Measurements from ENCODE around the gene SLC17A3.

The SLC17A3 gene

GRCh38 chr6:25889877-25890853 lies 16.1 kb upstream of the SLC17A3 start:
- Histone ChIP-seq H3K27me3 (ENCODE audit: control insufficient read depth in 3 of 3, insufficient read depth in 3 of 3, low read depth in 1 of 3, low read length in 3 of 3) (no peaks in the 10 kb centered on the region), H3K4me1 (ENCODE audit: control insufficient read depth in 2 of 2, insufficient read depth in 1 of 2, low read depth in 1 of 2, low read length in 2 of 2) (no peaks in the 10 kb centered on the region), H3K14ac (ENCODE audit: low read length) (no peak overlapping the region), H3K27ac (replicated peaks; ENCODE audit: low read length) (no peak overlapping the region), H2AK5ac (ENCODE audit: low read depth, low read length) (no peak overlapping the region), H3K18ac (ENCODE audit: low read length) (no peak overlapping the region), H3K9ac (ENCODE audit: low read depth, low read length, poor library complexity) (no peak overlapping the region), H2BK120ac (ENCODE audit: low read depth, low read length) (no peak overlapping the region), H2AFZ (ENCODE audit: low read length) (no peak overlapping the region), H3K4me2 (ENCODE audit: insufficient read depth, low read length, poor library complexity, severe bottlenecking) (no peak overlapping the region), H3K79me1 (ENCODE audit: low read depth, low read length) (no peaks in the 10 kb centered on the region), H3K36me3 (replicated peaks in 1 of 2; ENCODE audit: control insufficient read depth in 2 of 2, insufficient read depth in 2 of 2, low read length in 2 of 2) (no peaks in the 10 kb centered on the region), H4K8ac (ENCODE audit: low read depth, low read length) (no peak overlapping the region), H2BK12ac (ENCODE audit: low read length) (no peak overlapping the region), H3K23ac (ENCODE audit: low read depth, low read length, poor library complexity) (no peak overlapping the region), H2BK5ac (ENCODE audit: low read length) (no peak overlapping the region), H4K91ac (ENCODE audit: low read depth, low read length, poor library complexity) (no peak overlapping the region), H3K4ac (ENCODE audit: low read length) (no peak overlapping the region), H3K4me3 (ENCODE audit: low read length in 2 of 2) (no peak overlapping the region), H2BK15ac (ENCODE audit: low read length) (no peak overlapping the region), H3K9me3 (replicated peaks in 1 of 2; ENCODE audit: control insufficient read depth in 2 of 2, insufficient read depth in 1 of 2, low read depth in 1 of 2, low read length in 2 of 2) (no peaks in the 10 kb centered on the region)
- WGBS, 2 donors (ENCODE audit: extremely low coverage in 2 of 2, insufficient read length in 2 of 2, insufficient replicate concordance in 1 of 2): no CpG with 5 or more reads among the region's 5 CpGs
- peak; percentile 48 for DNase-seq (ENCODE audit: low spot score)

- Histone ChIP-seq H3K14ac (ENCODE audit: low read length) (no peak overlapping the region), H4K8ac (ENCODE audit: low read depth, low read length) (no peak overlapping the region), H2BK12ac (ENCODE audit: low read length) (no peak overlapping the region), H2AK5ac (ENCODE audit: low read depth, low read length) (no peak overlapping the region), H2BK120ac (ENCODE audit: low read depth, low read length) (no peak overlapping the region), H3K36me3 (replicated peaks in 1 of 2; ENCODE audit: control insufficient read depth in 2 of 2, insufficient read depth in 2 of 2, low read length in 2 of 2) (no peaks in the 10 kb centered on the region), H3K4me1 (ENCODE audit: control insufficient read depth in 2 of 2, insufficient read depth in 1 of 2, low read depth in 1 of 2, low read length in 2 of 2) (no peaks in the 10 kb centered on the region), H2BK15ac (ENCODE audit: low read length) (no peak overlapping the region), H3K9ac (ENCODE audit: low read depth, low read length, poor library complexity) (no peak overlapping the region), H3K27me3 (ENCODE audit: control insufficient read depth in 3 of 3, insufficient read depth in 3 of 3, low read depth in 1 of 3, low read length in 3 of 3) (no peaks in the 10 kb centered on the region), H3K18ac (ENCODE audit: low read length) (no peak overlapping the region), H3K4me2 (ENCODE audit: insufficient read depth, low read length, poor library complexity, severe bottlenecking) (no peak overlapping the region), H3K23ac (ENCODE audit: low read depth, low read length, poor library complexity) (no peak overlapping the region), H3K27ac (replicated peaks; ENCODE audit: low read length) (no peak overlapping the region), H3K4ac (ENCODE audit: low read length) (no peak overlapping the region), H2BK5ac (ENCODE audit: low read length) (no peak overlapping the region), H3K79me1 (ENCODE audit: low read depth, low read length) (no peaks in the 10 kb centered on the region), H2AFZ (ENCODE audit: low read length) (no peak overlapping the region), H3K9me3 (replicated peaks in 1 of 2; ENCODE audit: control insufficient read depth in 2 of 2, insufficient read depth in 1 of 2, low read depth in 1 of 2, low read length in 2 of 2) (no peaks in the 10 kb centered on the region), H4K91ac (ENCODE audit: low read depth, low read length, poor library complexity) (no peak overlapping the region), H3K4me3 (ENCODE audit: low read length in 2 of 2) (no peak overlapping the region)
- WGBS, 2 donors (ENCODE audit: extremely low coverage in 2 of 2, insufficient read length in 2 of 2, insufficient replicate concordance in 1 of 2): no CpG with 5 or more reads among the region's 2 CpGs
- no peak for DNase-seq (ENCODE audit: low spot score)
Observed at GRCh38 chr6:25888626-25889025, 14.6 kb upstream of the SLC17A3 start.

DNA sequence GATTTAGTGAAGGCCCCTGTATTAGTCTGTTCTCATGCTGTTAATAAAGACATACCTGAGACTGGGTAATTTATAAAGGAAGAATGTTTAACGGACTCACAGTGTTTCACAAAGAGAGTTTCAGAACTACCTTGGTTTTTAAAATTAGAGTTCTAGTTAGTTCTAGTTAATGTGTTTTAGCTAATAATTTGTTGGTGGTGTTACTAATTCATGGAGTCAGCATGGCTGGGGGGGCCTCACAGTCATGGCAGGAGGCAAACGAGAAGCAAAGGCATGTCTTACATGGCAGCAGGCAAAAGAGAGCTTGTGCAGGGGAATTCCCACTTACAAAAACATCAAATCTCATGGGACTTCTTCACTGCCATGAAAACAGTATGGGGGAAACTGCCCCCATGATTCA lies 12.0 kb upstream of the SLC17A3 start:
- Histone ChIP-seq H3K14ac (ENCODE audit: low read length) (no peak overlapping the region), H3K36me3 (replicated peaks in 1 of 2; ENCODE audit: control insufficient read depth in 2 of 2, insufficient read depth in 2 of 2, low read length in 2 of 2) (no peaks in the 10 kb centered on the region), H3K4me2 (ENCODE audit: insufficient read depth, low read length, poor library complexity, severe bottlenecking) (no peak overlapping the region), H2BK15ac (ENCODE audit: low read length) (no peak overlapping the region), H3K27ac (replicated peaks; ENCODE audit: low read length) (no peak overlapping the region), H3K23ac (ENCODE audit: low read depth, low read length, poor library complexity) (no peak overlapping the region), H4K91ac (ENCODE audit: low read depth, low read length, poor library complexity) (no peak overlapping the region), H3K4me3 (ENCODE audit: low read length in 2 of 2) (no peak overlapping the region), H4K8ac (ENCODE audit: low read depth, low read length) (no peak overlapping the region), H3K79me1 (ENCODE audit: low read depth, low read length) (no peaks in the 10 kb centered on the region), H3K4me1 (ENCODE audit: control insufficient read depth in 2 of 2, insufficient read depth in 1 of 2, low read depth in 1 of 2, low read length in 2 of 2) (no peaks in the 10 kb centered on the region), H2AFZ (ENCODE audit: low read length) (no peak overlapping the region), H2AK5ac (ENCODE audit: low read depth, low read length) (no peak overlapping the region), H3K9me3 (replicated peaks in 1 of 2; ENCODE audit: control insufficient read depth in 2 of 2, insufficient read depth in 1 of 2, low read depth in 1 of 2, low read length in 2 of 2) (no peaks in the 10 kb centered on the region), H3K27me3 (ENCODE audit: control insufficient read depth in 3 of 3, insufficient read depth in 3 of 3, low read depth in 1 of 3, low read length in 3 of 3) (no peaks in the 10 kb centered on the region), H2BK5ac (ENCODE audit: low read length) (no peak overlapping the region), H3K9ac (ENCODE audit: low read depth, low read length, poor library complexity) (no peak overlapping the region), H3K18ac (ENCODE audit: low read length) (no peak overlapping the region), H2BK120ac (ENCODE audit: low read depth, low read length) (no peak overlapping the region), H3K4ac (ENCODE audit: low read length) (no peak overlapping the region), H2BK12ac (ENCODE audit: low read length) (no peak overlapping the region)
- no peak for DNase-seq (ENCODE audit: low spot score)
- WGBS, 2 donors (ENCODE audit: extremely low coverage in 2 of 2, insufficient read length in 2 of 2, insufficient replicate concordance in 1 of 2): no CpG with 5 or more reads among the region's 2 CpGs

DNA sequence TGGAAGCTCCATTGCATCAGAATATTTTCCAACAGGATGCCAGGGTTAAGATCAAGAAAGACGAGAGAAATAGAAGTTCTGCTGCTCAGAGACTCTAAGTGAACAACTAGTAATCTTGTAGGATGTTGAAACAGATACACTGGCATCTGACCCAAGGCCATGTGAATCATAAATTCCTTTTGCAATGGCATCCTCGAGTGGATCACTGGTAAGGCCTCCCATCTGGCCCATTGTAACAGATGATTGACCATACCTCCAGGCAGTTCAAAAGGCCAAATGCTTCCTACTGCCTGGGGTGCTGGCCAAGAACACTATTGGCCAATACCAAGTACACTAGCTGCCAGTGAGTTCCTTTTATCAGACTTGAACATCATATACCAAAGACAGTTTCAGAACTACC lies 9.9 kb upstream of the SLC17A3 start:
- no peak overlapping the region for H3K4ac ChIP-seq (ENCODE audit: low read length)
- no peak overlapping the region for H2BK12ac ChIP-seq (ENCODE audit: low read length)
- no peak overlapping the region for H3K18ac ChIP-seq (ENCODE audit: low read length)
- no peaks in the 10 kb centered on the region for H3K9me3 ChIP-seq (replicated peaks in 1 of 2; ENCODE audit: control insufficient read depth in 2 of 2, insufficient read depth in 1 of 2, low read depth in 1 of 2, low read length in 2 of 2)
- no peak overlapping the region for H2AK5ac ChIP-seq (ENCODE audit: low read depth, low read length)
- H3K4me3 ChIP-seq (ENCODE audit: low read length in 2 of 2): peak overlapping the region in 1 of 2 donors; percentile 1
- no peak overlapping the region for H4K91ac ChIP-seq (ENCODE audit: low read depth, low read length, poor library complexity)
- no peaks in the 10 kb centered on the region for H3K27me3 ChIP-seq (ENCODE audit: control insufficient read depth in 3 of 3, insufficient read depth in 3 of 3, low read depth in 1 of 3, low read length in 3 of 3)
- no peak overlapping the region for H3K27ac ChIP-seq (replicated peaks; ENCODE audit: low read length)
- no peaks in the 10 kb centered on the region for H3K36me3 ChIP-seq (replicated peaks in 1 of 2; ENCODE audit: control insufficient read depth in 2 of 2, insufficient read depth in 2 of 2, low read length in 2 of 2)
- H2AFZ ChIP-seq (ENCODE audit: low read length): no peak overlapping the region
- H3K79me1 ChIP-seq (ENCODE audit: low read depth, low read length): no peaks in the 10 kb centered on the region
- DNase-seq (ENCODE audit: low spot score): no peak
- no peak overlapping the region for H2BK120ac ChIP-seq (ENCODE audit: low read depth, low read length)
- H2BK15ac ChIP-seq (ENCODE audit: low read length): no peak overlapping the region
- H3K4me1 ChIP-seq (ENCODE audit: control insufficient read depth in 2 of 2, insufficient read depth in 1 of 2, low read depth in 1 of 2, low read length in 2 of 2): no peaks in the 10 kb centered on the region
- H3K14ac ChIP-seq (ENCODE audit: low read length): no peak overlapping the region
- no peak overlapping the region for H4K8ac ChIP-seq (ENCODE audit: low read depth, low read length)
- no peak overlapping the region for H3K23ac ChIP-seq (ENCODE audit: low read depth, low read length, poor library complexity)
- H2BK5ac ChIP-seq (ENCODE audit: low read length): no peak overlapping the region
- H3K4me2 ChIP-seq (ENCODE audit: insufficient read depth, low read length, poor library complexity, severe bottlenecking): no peak overlapping the region
- WGBS, 2 donors (ENCODE audit: extremely low coverage in 2 of 2, insufficient read length in 2 of 2, insufficient replicate concordance in 1 of 2): no CpG with 5 or more reads among the region's 2 CpGs
- no peak overlapping the region for H3K9ac ChIP-seq (ENCODE audit: low read depth, low read length, poor library complexity)

All from neuronal stem cell (in vitro differentiated cells).